ENCODE measurements around the gene RBM38. TPM values are rescaled to one million over a fixed set of nuclear protein-coding genes. Genes with fewer than 3 reads are reported as not detected.
A peak's percentile ranks its signal among the peaks of the same experiment; 100 is the strongest.

RBM38 gene
- total and polyA plus RNA-seq, 7 donors, result 73.2 to 308 (median 135) TPM

- no peak for DNase-seq
- H3K27me3 ChIP-seq (ENCODE audit: insufficient read depth in 3 of 3, low read length in 2 of 3), result no peaks in the 10 kb centered on the region
- intact Hi-C loops (cut with DNase I), result loop anchor here (10.0 kb wide), 2 partner anchors 217 to 327 kb away; no protein-coding TSS in a partner anchor
Measured at GRCh38 chr20:57377350-57377749, 13.8 kb upstream of the RBM38 start.

GRCh38 chr20:57378107-57378506 is 13.1 kb upstream of the RBM38 start:
- Histone ChIP-seq H3K27me3 (ENCODE audit: insufficient read depth in 3 of 3, low read length in 2 of 3) (no peaks in the 10 kb centered on the region), H3K4me3 (no peak overlapping the region), H3K4me1 (no peaks in the 10 kb centered on the region), H3K36me3 (ENCODE audit: insufficient read depth in 1 of 2, low read depth in 1 of 2) (peaks cover 0 to 76% of the 10 kb centered on the region in 2 donors), H3K27ac (no peak overlapping the region), H3K9me3 (no peaks in the 10 kb centered on the region)
- intact Hi-C loops (cut with DNase I), result loop anchor here (10.0 kb wide), 2 partner anchors 217 to 327 kb away; no protein-coding TSS in a partner anchor
- ATAC-seq (no peak), DNase-seq (no peak)
- no peak for TF ChIP-seq CTCF (IDR thresholded peaks at IDR 0.05)
- 72 to 82% (median 74%) methylated on average over 16 of the region's 16 CpGs for WGBS, 3 donors

More at GRCh38 chr20:57377350-57377749, 13.8 kb upstream of the RBM38 start:
- no peak overlapping the region for H3K27ac ChIP-seq
- TF ChIP-seq CTCF (IDR thresholded peaks at IDR 0.05), result no peak
- peaks cover 0 to 83% of the 10 kb centered on the region in 2 donors for H3K36me3 ChIP-seq (ENCODE audit: insufficient read depth in 1 of 2, low read depth in 1 of 2)
- WGBS, 3 donors, result 84 to 90% (median 85%) methylated on average over 13 of the region's 13 CpGs
- no peak for ATAC-seq
- H3K9me3 ChIP-seq, result no peaks in the 10 kb centered on the region
- H3K4me3 ChIP-seq, result no peak overlapping the region
- no peaks in the 10 kb centered on the region for H3K4me1 ChIP-seq

GRCh38 chr20:57378646-57379262 is 12.4 kb upstream of the RBM38 start:
- ATAC-seq (no peak), DNase-seq (peak in 1 of 2 donors; percentile 14)
- TF ChIP-seq CTCF (IDR thresholded peaks at IDR 0.05), result no peak
- H3K9me3 ChIP-seq, result no peaks in the 10 kb centered on the region
- no peaks in the 10 kb centered on the region for H3K27me3 ChIP-seq (ENCODE audit: insufficient read depth in 3 of 3, low read length in 2 of 3)
- no peak overlapping the region for H3K27ac ChIP-seq
- peaks cover 0 to 69% of the 10 kb centered on the region in 2 donors for H3K36me3 ChIP-seq (ENCODE audit: insufficient read depth in 1 of 2, low read depth in 1 of 2)
- H3K4me3 ChIP-seq, result no peak overlapping the region
- H3K4me1 ChIP-seq, result no peaks in the 10 kb centered on the region
- intact Hi-C loops (cut with DNase I), result loop anchor here (10.0 kb wide), 2 partner anchors 216 to 326 kb away; no protein-coding TSS in a partner anchor
- whole genome bisulfite sequencing, 3 donors, result 88 to 93% (median 89%) methylated on average over 4 of the region's 4 CpGs

GRCh38 chr20:57379263-57379647 is 11.9 kb upstream of the RBM38 start:
- intact Hi-C loops (cut with DNase I), result loop anchor here (10.0 kb wide), 2 partner anchors 216 to 326 kb away; no protein-coding TSS in a partner anchor
- no peaks in the 10 kb centered on the region for H3K4me1 ChIP-seq
- WGBS, 3 donors, result 82 to 89% (median 85%) methylated on average over 5 of the region's 5 CpGs
- no peak for TF ChIP-seq CTCF (IDR thresholded peaks at IDR 0.05)
- no peaks in the 10 kb centered on the region for H3K27me3 ChIP-seq (ENCODE audit: insufficient read depth in 3 of 3, low read length in 2 of 3)
- no peak for ATAC-seq
- H3K9me3 ChIP-seq, result no peaks in the 10 kb centered on the region
- no peak overlapping the region for H3K4me3 ChIP-seq
- H3K27ac ChIP-seq, result no peak overlapping the region
- H3K36me3 ChIP-seq (ENCODE audit: insufficient read depth in 1 of 2, low read depth in 1 of 2), result peaks cover 0 to 68% of the 10 kb centered on the region in 2 donors
- DNase-seq, result no peak

All from psoas muscle (tissue), 8 donors.